Calu3 (cell line): Measurements from ENCODE around the gene RGSL1. TPM values are rescaled to one million over a fixed set of nuclear protein-coding genes. Genes with fewer than 3 reads are reported as not detected.

Experiments
- BruUV-seq: library from RNA; stranded (reverse); fragments of 400-500 nt; replicated peaks from 2 replicates; lab custom pipeline; 2021; lab: Mats Ljungman, UMichigan
- CTCF ChIA-PET: fragments of 300-600 bp; sonication (Branson Sonifier 250); formaldehyde crosslinking; loops from one replicate; lab custom pipeline; 2022; ENCODE audit warnings: antibody characterized with exemption; lab: Charles Lee
- DNase-seq: peaks from one replicate; pipeline ENCODE4 v3.0.0; 2022
- H3K27ac Mint-ChIP-seq: one replicate; pipeline ENCODE4 v1.8.0; 2022; ENCODE audit warnings: mixed read lengths; ENCODE audit not compliant: unreplicated experiment
- H3K27me3 Mint-ChIP-seq: one replicate; pipeline ENCODE4 v1.8.0; 2022; ENCODE audit warnings: mixed read lengths; ENCODE audit not compliant: unreplicated experiment
- H3K36me3 Mint-ChIP-seq: one replicate; pipeline ENCODE4 v1.8.0; 2022; ENCODE audit warnings: mild to moderate bottlenecking, moderate library complexity, mixed read lengths; ENCODE audit not compliant: insufficient read depth, unreplicated experiment
- H3K4me1 Mint-ChIP-seq: one replicate; pipeline ENCODE4 v1.8.0; 2022; ENCODE audit warnings: mild to moderate bottlenecking, low read depth, mixed read lengths; ENCODE audit not compliant: unreplicated experiment
- H3K4me3 Mint-ChIP-seq: one replicate; pipeline ENCODE4 v1.8.0; 2022; ENCODE audit warnings: mild to moderate bottlenecking, low read depth, moderate library complexity, mixed read lengths; ENCODE audit not compliant: unreplicated experiment
- H3K9me3 Mint-ChIP-seq: one replicate; pipeline ENCODE4 v1.8.0; 2022; ENCODE audit warnings: low read depth, mixed read lengths; ENCODE audit not compliant: unreplicated experiment
- intact Hi-C: fragments of 100-400 bp; cut with micrococcal nuclease; formaldehyde crosslinking; loops from one replicate; pipeline ENCODE4 v1.10.0; 2022; ENCODE audit not compliant: unreplicated experiment
- total RNA-seq: library from RNA; stranded (reverse); gene quantifications from 2 replicates; pipeline ENCODE4 v1.2.3, GENCODE V29; 2022
- TF ChIP-seq, protein P1 (sequence below): fragments of 200-600 bp; IDR thresholded peaks from one replicate; pipeline ENCODE4 v1.8.0; 2022; ENCODE audit warnings: antibody characterized with exemption; ENCODE audit not compliant: unreplicated experiment

RGSL1 gene
- total RNA-seq, 1 experiment from 2014 or later: not detected

DNA sequence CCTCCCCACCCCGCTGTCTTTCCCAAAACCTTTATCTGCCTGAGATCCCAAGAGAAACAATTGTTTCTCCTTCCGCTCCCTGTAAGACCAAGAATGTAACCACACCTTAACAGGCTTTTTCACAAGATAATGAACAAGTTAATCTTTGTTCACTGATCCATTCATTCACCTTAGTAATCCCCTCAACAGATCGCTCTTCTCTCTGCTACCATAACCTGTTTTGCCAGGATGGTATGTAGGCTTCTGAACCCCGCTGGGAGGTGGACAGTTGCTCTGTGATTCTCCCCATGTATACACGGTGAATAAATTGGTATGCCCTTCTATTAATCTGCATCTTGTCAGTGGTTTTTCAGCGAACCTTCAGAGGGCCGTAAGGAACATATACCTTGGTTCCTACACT, 18.7 kb upstream of the RGSL1 start:
- CTCF ChIA-PET: no interaction called here
- H3K4me3 Mint-ChIP-seq: no peak overlapping the region
- no peaks in the 10 kb centered on the region for H3K36me3 Mint-ChIP-seq
- TF ChIP-seq, protein P1, sequence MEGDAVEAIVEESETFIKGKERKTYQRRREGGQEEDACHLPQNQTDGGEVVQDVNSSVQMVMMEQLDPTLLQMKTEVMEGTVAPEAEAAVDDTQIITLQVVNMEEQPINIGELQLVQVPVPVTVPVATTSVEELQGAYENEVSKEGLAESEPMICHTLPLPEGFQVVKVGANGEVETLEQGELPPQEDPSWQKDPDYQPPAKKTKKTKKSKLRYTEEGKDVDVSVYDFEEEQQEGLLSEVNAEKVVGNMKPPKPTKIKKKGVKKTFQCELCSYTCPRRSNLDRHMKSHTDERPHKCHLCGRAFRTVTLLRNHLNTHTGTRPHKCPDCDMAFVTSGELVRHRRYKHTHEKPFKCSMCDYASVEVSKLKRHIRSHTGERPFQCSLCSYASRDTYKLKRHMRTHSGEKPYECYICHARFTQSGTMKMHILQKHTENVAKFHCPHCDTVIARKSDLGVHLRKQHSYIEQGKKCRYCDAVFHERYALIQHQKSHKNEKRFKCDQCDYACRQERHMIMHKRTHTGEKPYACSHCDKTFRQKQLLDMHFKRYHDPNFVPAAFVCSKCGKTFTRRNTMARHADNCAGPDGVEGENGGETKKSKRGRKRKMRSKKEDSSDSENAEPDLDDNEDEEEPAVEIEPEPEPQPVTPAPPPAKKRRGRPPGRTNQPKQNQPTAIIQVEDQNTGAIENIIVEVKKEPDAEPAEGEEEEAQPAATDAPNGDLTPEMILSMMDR: no peak
- peaks cover 10% of the 10 kb centered on the region for H3K4me1 Mint-ChIP-seq
- intact Hi-C loops: no loop called here
- no peak for DNase-seq
- BruUV-seq: no TSS peak
- H3K27ac Mint-ChIP-seq: no peak overlapping the region
- H3K9me3 Mint-ChIP-seq: no peaks in the 10 kb centered on the region
- H3K27me3 Mint-ChIP-seq: peaks cover 10% of the 10 kb centered on the region

DNA sequence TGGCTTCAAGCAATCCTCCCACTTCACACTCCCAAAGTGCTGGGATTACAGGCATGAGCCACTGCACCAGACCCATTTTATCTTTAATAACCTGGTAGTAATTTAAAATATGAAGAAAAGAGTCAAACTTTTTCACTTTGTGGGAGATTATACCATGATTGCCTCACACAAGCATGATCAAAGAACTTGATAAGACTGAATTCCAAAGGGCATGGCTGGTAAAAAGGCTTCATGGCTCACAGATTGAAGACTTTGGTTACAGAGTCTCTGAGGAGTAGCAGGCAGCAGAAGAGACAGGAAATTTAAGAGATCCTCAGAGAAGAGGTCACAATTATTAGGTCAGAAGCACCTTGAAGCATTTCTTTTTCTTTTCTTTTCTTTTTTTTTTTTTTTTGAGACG, 16.4 kb upstream of the RGSL1 start:
- Mint-ChIP-seq H3K27ac (no peak overlapping the region), H3K4me3 (no peak overlapping the region), H3K9me3 (peaks cover 2% of the 10 kb centered on the region), H3K27me3 (peaks cover 28% of the 10 kb centered on the region), H3K4me1 (peaks cover 10% of the 10 kb centered on the region), H3K36me3 (no peaks in the 10 kb centered on the region)
- TF ChIP-seq, protein P1: no peak
- CTCF ChIA-PET: interaction anchor here (0.7 kb wide), 1 partner anchor 19 kb away, joined by 4 read pairs; no protein-coding TSS in a partner anchor
- DNase-seq: no peak
- BruUV-seq: no TSS peak
- intact Hi-C loops: no loop called here

DNA sequence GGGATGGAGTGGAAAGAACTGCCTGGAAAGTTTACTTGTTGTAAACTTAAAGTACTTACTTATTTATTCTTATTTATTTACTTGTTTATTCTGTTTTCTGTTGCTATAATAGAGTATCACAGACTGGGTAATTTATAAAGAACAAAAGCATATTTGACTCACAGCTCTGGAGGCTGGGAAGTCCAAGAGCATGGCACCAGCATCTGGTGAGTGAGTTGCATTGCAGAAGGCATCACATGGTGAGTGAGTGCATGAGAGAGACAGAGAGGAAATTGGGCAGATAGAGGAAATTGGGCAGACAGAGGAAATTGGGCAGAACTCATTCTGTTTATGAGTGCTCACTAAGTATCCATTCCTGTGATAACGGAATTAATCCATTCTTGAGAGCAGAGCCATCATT, 11.6 kb upstream of the RGSL1 start:
- BruUV-seq: no TSS peak
- intact Hi-C loops: no loop called here
- Mint-ChIP-seq H3K4me3 (no peak overlapping the region), H3K4me1 (no peaks in the 10 kb centered on the region), H3K27ac (no peak overlapping the region), H3K36me3 (no peaks in the 10 kb centered on the region), H3K9me3 (peaks cover 2% of the 10 kb centered on the region), H3K27me3 (peaks cover 33% of the 10 kb centered on the region)
- TF ChIP-seq, protein P1: no peak
- no peak for DNase-seq
- CTCF ChIA-PET: no interaction called here

DNA sequence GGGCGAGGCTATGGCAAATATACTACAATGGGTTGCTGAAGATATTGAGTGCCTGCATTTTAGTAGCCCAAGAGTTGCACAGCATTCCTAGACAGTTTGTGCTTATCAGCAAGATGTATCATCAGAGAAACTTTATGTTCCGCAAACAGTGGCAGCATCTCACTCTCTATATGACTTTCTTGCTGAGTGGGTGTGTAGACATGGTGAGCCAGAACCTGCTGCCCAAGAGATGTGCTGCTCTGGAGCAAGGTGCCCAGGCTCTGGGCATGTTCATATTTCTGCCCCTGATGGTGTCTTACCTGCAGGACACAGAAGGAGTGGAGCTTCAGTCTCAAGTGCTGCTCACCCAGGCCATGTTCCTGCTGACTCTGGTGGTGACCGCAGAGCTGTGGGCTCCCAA, 8.2 kb upstream of the RGSL1 start:
- intact Hi-C loops: no loop called here
- H3K4me1 Mint-ChIP-seq: no peaks in the 10 kb centered on the region
- no peak overlapping the region for H3K4me3 Mint-ChIP-seq
- TF ChIP-seq, protein P1: no peak
- H3K9me3 Mint-ChIP-seq: peaks cover 2% of the 10 kb centered on the region
- CTCF ChIA-PET: no interaction called here
- no peak for DNase-seq
- peaks cover 42% of the 10 kb centered on the region for H3K27me3 Mint-ChIP-seq
- BruUV-seq: no TSS peak
- H3K27ac Mint-ChIP-seq: no peak overlapping the region
- no peaks in the 10 kb centered on the region for H3K36me3 Mint-ChIP-seq
